GM21723 (cell line): ENCODE measurements around the gene MKX.

Source experiments
- ATAC-seq: cut with Tn5 transposase; IDR thresholded peaks from one replicate; pipeline ENCODE4 v1.9.1; 2021; ENCODE audit warnings: mild to moderate bottlenecking, moderate library complexity; ENCODE audit not compliant: unreplicated experiment

MKX gene

GRCh38 chr10:27655296-27655695 is 90.3 kb downstream of the MKX start:
- ATAC-seq = no peak

DNA sequence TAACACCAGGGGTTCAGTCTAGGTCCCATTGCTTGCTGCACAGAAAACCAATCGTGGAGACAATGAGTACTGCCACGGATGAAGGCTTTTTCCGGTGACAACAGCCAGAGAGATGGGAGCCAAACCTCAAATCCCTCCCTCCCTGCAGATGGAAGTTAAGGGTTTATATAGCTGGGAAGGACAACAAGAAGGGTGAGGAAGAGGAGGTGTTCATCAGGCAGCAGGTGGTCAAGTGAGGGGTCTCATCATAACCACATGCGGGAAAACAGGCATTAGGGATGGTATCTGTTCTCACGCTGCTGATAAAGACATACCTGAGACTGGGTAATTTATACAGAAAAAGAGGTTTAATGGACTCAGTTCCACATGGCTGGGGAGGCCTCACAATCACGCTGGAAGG is 91.3 kb downstream of the MKX start:
- no peak for ATAC-seq

DNA sequence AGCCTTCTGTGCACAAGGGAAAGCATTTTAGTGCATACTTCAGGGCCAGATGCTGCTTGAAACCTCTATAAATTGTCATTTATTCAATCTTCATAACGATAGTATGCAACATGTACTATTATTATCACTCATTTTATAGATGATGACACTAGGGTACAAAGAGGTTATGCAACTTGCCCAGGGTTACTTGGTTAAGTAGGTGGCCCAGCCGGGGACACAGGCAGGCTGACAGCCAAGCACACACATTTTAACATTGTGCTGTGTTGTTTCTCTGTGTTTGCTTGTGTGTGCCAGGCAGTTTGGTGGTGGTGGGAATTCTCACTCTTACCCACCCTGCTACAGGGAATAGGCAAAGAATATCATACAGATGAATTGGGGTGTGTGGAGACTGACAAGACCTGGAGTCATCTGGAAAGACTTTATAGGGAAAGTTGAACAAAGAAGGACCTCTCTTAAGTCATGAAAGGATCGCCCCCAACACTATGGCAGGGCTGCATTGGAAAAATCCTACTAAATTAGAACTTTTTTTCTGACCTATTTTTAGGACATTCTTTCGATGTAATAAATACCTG is 98.9 kb downstream of the MKX start:
- ATAC-seq = no peak

DNA sequence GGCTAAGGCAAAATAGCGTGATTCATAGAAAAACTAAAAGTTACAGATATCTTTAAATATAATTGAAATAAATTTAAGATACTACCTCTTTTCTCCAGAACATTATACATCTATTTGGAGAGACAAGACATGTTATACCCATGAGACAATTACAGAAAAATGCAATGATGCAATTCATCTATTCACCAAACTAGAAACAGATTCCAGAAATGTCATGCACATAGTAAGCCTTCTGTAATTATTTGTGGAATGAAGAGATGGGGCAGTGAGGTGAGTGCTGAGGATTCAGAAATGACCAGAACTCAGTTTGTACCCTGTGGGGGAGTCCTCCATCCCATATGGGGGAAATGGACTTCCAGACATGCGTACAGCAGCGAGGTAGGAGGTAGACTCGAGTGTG is 99.4 kb downstream of the MKX start:
- ATAC-seq = no peak

GRCh38 chr10:27644307-27644939 is 101.2 kb downstream of the MKX start:
- ATAC-seq = no peak

- no peak for ATAC-seq
These were observed 102.3 kb downstream of the MKX start for GRCh38 chr10:27643301-27643700.

DNA sequence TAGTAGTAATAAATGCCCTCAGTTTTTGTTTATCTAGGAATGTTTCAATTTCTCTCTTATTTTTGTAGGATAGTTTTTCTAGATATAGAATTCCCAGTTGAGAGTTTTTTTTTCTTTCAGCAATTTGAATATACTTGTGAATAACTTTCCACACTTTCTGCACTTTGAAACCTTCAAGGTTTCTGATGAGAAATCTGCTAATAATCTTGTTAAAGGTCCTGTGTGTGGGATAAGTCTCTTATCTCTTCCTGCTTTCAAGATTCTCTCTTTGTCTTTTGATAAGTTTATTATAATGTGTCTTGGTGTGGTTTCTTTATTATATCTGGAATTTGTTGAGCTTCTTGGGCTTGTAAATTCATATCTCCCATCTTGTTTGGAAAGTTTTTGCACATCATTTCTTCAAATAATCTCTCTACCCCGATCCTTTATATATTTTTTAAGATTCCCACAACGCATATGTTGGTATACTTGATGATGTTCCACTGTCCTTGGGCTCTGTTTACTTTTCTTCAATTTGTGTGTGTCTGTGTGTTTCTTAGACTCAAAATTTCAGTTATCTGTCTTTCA is 103.5 kb downstream of the MKX start:
- no peak for ATAC-seq

DNA sequence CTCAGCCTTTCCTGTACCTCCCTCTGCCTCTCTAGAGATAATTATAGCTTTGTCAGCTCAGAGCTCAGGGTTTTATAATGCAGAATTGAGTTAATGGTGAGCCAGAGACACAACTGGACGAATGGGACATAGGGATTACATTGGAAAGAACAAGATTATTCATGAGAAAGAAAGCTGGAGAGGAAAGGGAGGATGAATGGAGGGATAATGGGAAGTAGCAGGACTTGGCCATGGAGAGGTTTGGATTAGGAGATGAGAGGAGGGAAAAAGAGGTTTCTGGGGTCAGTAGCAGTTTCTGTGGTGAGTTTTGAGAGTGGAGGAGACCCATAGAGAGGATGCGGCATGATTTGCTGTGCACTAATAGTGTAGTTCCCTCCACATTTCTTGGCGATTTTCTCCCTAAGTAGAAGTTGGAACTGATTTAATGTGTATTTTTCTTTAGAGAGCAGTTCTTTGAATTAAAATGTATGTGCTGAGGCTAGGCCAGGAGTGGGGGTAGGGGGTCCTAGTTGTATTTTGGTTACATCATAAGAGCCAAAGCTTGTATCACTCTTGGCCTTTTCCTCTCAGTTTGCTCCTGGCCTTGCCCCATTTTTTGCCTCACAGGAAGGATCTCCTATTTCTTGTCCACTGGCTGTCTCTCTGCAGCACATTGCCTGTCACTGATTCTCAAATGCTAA is 107.4 kb downstream of the MKX start:
- ATAC-seq = no peak

- ATAC-seq = no peak
These were observed 108.0 kb downstream of the MKX start for GRCh38 chr10:27637601-27638000.

DNA sequence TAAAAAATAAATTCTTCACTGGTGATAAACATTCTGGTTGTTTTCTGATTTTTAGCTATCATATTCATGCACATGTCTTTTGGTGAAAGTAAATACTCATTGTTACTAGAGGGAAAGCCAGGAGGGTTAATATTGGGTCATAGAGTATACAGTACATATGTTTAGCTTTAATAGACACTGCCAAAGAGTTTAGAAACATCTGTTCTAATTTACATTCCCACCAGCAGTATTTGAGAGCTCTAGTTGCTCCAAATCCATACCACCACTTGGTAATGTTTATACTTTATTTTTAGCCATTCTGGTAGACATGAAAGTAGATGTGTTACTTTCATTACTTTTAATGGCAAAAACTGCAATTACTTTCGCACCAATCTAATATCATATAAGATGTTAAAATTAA is 108.8 kb downstream of the MKX start:
- no peak for ATAC-seq

GRCh38 chr10:27635699-27636270 is 109.8 kb downstream of the MKX start:
- ATAC-seq = no peak

DNA sequence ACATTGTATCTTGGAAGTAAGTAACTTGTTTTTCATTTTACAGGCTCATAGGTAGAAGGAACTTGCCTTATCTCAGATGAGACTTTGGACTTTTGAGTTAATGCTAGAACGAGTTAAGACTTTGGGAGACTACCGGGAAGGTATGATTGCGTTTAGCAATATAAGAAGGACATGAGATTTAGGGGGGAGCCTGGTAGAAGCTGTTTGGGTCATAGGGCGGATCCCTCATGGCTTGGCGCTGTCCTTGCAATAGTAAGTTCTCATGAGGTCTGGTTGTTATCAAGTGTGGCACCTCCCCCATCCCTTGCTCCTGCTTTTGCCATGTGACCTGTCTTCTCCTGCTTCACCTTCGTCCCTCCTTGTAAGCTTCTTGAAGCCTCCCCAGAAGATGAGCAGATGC is 110.3 kb downstream of the MKX start:
- ATAC-seq = no peak

GRCh38 chr10:27628621-27629020 is 117.0 kb downstream of the MKX start:
- no peak for ATAC-seq

DNA sequence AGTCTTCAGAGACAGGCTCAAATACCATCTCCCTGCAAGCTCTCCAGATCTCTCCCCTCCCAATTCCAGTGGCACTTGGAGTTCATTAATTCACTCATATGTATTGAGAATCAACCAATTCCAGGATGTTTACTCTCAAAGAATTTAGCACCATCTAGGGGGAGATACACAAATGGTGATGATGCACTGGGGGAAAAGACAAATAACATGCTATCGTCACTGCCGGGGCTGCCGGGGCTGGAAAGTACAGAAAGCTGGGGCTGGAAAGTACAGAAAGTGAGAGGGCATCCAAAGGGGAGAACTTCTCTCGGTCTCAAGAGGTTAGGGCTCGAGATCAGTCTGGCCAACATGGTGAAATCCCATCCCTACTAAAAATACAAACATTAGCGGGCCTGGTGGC is 118.7 kb downstream of the MKX start:
- ATAC-seq = no peak

- no peak for ATAC-seq
These were observed 120.0 kb downstream of the MKX start for GRCh38 chr10:27625452-27626211.

- no peak for ATAC-seq
These were observed 120.7 kb downstream of the MKX start for GRCh38 chr10:27624941-27625340.
